Stimulated activated CD8-positive, alpha-beta memory T cell treated with anti-CD3 and anti-CD28 coated beads, Interleukin-7, amount 100 ng/mL, for 1 hour (primary cell): ENCODE measurements around the gene CHST8.

Experiments used
- DNase-seq, 2 donors: peaks; one replicate each; pipeline ENCODE4 v3.0.0-alpha.2; 2020; ENCODE audit warnings: low read depth in 2 of 2

Gene CHST8

DNA sequence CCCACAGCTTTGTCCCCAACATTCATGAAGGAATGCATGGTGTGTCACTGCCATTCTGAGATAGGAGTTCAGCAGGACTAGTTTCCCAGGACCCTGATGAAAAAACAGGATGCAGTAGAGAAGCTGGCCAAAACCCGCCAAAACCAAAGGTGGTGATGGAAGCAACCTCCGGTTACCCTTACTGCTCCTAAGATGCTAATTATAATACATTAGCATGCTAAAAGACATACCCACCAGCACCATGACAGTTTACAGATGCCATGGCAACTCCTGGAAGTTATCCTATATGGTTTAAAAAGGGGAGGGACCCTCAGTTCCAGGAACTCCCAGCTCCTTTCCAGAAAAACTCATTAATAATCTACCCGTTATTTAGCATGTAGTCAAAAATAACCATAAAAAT lies 115.0 kb downstream of the CHST8 start:
- DNase-seq, result no peak

DNA sequence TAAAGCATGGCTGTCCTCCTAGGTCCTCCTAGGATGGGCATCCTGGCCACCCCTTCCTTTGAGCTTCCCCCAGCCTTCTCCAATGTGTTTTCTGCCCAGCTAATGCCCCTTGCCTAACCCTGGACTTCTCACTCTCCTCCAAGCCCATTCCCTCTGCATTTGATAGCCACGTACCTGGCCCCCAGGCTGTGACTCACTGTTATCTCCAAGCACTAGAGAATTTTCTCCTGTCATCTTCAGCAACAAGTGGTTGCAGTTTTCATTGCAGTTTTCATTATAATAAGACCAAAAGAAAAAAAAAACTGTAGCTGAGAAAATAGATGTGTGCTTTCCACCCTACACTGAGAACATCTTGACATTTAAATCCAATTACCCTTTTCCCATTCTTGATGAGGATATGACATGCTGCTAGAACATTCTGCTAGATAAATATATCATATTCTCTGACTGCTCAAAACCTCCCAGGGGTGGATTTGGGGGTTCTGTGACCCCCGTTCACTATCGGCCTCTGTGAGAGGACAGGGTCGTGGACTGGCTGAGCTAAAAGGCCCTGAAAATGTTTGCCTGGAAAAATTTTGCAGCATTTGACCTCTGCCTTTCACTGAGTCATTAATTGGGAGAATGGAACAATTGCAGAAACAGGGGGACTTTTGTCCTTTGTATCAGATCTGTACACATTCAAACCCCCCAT lies 116.1 kb downstream of the CHST8 start:
- no peak for DNase-seq

DNA sequence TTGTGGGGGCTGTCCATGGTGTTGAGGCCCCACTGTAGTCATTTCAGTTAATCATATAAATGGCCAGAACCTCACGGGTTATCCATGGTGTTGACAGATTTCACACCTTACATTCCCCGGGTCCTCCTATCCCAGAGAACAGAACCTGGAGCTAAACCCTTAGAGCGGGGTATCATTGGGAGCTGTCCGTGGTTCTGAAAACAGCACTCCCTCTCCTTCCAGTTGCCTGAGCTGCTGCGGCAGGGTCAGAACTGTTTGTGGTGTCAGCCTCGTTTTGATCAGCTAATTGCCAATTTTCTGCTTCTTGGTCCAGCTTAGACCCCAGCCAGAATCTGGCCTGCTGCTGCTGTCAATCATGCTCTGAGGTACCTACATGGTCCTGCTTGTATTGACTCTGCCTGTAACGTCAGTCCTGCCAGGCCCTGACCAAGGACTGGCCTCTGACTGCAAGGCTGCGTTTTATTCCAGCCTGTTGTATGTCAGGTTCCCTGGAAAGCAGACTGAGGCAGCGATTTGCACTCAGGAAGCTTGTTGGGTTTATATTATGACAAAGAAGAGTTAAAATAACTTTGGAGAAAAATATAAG lies 119.2 kb downstream of the CHST8 start:
- no peak for DNase-seq

DNA sequence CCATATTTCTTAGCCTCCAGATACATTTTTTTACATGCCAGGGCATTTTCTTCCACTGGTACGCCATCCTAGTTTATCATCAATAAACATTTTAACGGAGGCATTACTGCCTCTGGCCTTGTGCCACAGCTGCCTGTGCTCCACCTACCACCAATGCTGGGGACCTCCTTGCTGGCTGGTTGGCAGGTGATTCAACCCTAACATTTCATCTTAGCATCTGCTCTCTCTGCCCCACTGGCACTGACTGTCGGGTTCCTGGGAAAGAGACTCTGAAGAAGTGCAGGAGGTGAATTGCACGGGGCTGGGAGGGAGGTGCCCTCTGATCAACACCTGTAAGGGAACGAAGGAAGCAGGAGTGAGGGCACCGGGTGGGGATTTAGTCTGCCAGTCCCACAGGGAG lies 123.5 kb downstream of the CHST8 start:
- no peak for DNase-seq

GRCh38 chr19:33746159-33746558 lies 124.4 kb downstream of the CHST8 start:
- no peak for DNase-seq

- no peak for DNase-seq
These were observed 125.5 kb downstream of the CHST8 start for GRCh38 chr19:33747273-33747672.

- no peak for DNase-seq
These were observed 126.5 kb downstream of the CHST8 start for GRCh38 chr19:33748231-33748630.

DNA sequence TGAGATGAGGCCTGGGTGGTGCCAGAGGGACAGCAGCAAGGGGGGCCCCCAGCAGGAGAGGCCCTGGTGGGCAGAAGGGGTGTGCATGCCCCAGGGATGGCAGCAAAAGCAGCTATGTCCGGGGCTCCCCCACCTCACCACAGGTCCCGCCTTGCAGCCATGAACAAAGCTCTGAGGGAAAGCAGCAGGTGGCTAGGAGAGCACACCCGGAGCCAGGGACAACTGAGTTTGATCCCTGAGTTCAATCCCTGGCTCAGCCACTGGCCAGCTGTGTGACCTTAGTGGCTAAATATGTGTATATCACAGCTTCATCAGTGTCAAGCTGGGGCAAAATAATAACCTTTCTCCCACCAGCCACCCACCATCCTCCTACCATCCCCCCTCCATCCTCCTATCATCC lies 127.3 kb downstream of the CHST8 start:
- DNase-seq, result no peak

- DNase-seq, result no peak
These were observed 127.9 kb downstream of the CHST8 start for GRCh38 chr19:33749619-33750175.

GRCh38 chr19:33750587-33751435 lies 129.1 kb downstream of the CHST8 start:
- no peak for DNase-seq

DNA sequence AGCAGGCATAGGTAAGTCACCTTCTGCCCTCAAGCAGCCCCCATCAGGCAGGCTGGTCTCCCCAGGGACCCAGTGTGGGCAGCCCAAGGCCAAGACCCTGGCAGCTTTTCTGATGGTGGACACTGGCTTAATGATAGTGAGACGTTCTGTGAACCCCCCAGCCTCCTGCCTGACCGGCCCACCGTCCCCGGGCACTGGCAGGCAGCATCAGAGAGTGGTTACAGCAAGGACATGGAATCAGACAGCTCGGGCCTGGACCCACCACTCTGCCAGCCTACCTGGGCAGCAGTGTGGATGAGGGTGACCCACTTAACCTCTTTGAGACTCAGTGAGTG lies 129.7 kb downstream of the CHST8 start:
- DNase-seq, result no peak

- no peak for DNase-seq
These were observed 130.5 kb downstream of the CHST8 start for GRCh38 chr19:33752018-33752800.

GRCh38 chr19:33752945-33753344 lies 131.2 kb downstream of the CHST8 start:
- no peak for DNase-seq

DNA sequence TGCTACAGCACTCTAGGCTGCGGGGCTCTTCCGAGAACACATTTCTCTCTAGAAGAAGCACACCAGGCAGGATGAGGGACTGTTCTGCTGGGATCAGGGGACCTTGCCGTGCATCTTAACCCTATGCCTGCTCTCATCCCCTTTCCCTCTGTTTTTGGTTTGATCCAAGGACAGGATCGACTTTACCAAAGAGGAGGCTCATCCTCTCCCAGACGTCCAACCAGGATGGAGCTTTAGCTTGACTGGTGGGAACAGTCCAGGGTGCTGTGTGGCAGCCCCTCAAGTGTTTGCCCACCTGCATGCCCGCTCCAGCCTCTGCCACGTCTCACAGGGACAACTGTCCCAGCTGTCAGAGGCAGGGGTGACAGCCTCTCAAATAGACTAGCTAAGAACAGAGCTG lies 132.6 kb downstream of the CHST8 start:
- no peak for DNase-seq

GRCh38 chr19:33755099-33756035 lies 133.6 kb downstream of the CHST8 start:
- DNase-seq, result no peak

- no peak for DNase-seq
These were observed 134.4 kb downstream of the CHST8 start for GRCh38 chr19:33756177-33756576.

- no peak for DNase-seq
These were observed 136.8 kb downstream of the CHST8 start for GRCh38 chr19:33758541-33759013.

DNA sequence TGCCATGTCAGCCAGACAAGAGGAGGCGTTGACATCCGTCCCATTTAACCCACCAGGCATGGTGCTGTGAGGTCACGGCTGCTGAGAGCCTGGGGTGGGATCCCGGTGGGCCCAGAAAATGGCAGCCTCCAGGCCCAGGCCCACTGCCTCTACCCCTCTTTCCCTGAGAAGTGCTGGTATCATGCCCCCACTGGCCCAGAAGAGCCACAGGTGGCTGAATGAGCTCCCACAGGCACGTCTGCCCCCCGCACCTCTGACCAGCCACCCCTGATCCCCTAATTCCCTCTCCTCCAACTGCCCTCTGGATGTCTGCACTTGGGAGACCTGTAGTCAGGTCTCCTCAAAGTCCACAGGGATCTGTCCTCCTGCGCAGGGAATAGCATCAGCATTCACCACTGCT lies 137.6 kb downstream of the CHST8 start:
- DNase-seq, result no peak

DNA sequence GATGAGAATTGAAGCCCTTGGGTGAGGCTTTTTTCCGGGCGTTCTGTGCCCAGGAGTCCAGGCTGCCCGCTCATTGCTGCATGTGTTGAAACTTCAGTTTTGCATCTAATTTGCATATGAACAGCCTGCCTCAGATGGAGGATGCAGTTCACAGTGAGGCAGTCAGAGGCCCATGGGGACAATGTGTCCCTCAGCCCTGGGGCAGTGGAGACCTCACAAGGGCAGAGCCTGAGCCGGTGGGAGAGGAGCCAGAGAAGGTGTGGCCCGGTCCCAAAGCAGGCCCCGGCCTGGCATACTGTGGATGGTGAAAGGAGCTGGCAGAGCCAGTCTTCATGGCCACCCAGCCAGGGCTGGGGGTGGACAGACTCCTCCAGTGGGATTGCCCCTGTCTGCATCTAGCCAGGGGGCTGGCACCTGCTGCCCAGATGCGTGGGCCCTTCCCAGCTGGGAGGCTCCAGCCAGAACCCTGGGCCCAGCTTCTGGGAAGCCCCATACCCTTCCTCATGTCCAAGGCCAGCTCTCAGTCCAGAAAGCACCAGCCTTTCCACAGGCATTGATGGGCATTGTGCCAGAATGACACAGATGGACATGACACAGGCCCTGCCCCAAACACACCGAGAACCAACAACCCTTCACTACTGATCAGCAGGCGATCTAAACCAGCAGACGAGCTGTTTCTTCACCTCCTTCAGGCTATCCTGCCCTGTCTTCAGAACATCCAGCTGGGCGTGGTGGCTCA lies 142.0 kb downstream of the CHST8 start:
- no peak for DNase-seq

DNA sequence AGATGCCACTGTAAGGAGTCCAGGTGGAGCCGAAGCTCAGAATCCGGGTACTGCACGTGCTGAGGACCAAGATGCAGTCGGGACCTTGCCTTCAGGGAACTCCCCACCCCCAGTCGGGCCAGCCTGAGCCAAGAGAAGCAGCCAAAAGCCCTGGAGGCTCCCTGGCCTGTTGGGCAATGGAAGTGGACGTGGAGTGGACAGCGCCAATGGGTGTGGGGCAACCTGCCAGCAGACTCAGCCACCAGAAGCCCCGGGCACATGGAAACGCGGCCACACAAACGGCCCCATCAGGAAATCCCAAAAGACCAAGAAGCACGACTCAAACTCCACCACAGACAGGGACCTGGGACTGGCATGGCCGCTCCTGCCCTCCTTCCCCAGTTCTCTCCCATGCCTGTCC lies 144.9 kb downstream of the CHST8 start:
- DNase-seq, result no peak
